CD14-positive monocyte (primary cell): ENCODE results near the gene ETV3L. TPM values are rescaled to one million over a fixed set of nuclear protein-coding genes. Genes with fewer than 3 reads are reported as not detected.

Experiments used
- DNase-seq, 3 donors: peaks; one replicate each; pipeline ENCODE4 v3.0.0-alpha.2; 2011 to 2022
- H2AFZ ChIP-seq: 2 replicates; pipeline ENCODE4 v1.6.0; 2012; ENCODE audit warnings: mild to moderate bottlenecking, low read depth, low read length, inconsistent platforms; ENCODE audit not compliant: insufficient read depth, poor library complexity, severe bottlenecking
- H3K27ac ChIP-seq, 2 donors: 1 replicate in 1 of 2; 2 replicates in 1 of 2; pipeline ENCODE4 v1.5.1; 2012 to 2013; ENCODE audit warnings: low read length in 2 of 2, control low read depth in 1 of 2, inconsistent platforms in 1 of 2, low read depth in 1 of 2, mild to moderate bottlenecking in 1 of 2
- H3K27me3 ChIP-seq, 2 donors: one replicate each; pipeline versions ENCODE4 v1.6.0 to v1.6.1; 2011 to 2013; ENCODE audit warnings: low read length in 2 of 2; ENCODE audit not compliant: control insufficient read depth in 2 of 2, insufficient read depth in 2 of 2
- H3K36me3 ChIP-seq, 2 donors: replicated peaks in 1 of 2; 1 replicate in 1 of 2; 2 replicates in 1 of 2; pipeline versions ENCODE4 v1.5.1 to v1.6.1; 2012 to 2013; ENCODE audit warnings: low read length in 2 of 2, control low read depth in 1 of 2, inconsistent platforms in 1 of 2, mild to moderate bottlenecking in 1 of 2; ENCODE audit not compliant: insufficient read depth in 2 of 2, control insufficient read depth in 1 of 2
- H3K4me1 ChIP-seq, 2 donors: 1 replicate in 1 of 2; 2 replicates in 1 of 2; pipeline versions ENCODE4 v1.5.1 to v1.6.1; 2012 to 2013; ENCODE audit warnings: low read length in 2 of 2, control low read depth in 1 of 2, inconsistent platforms in 1 of 2, mild to moderate bottlenecking in 1 of 2, moderate library complexity in 1 of 2; ENCODE audit not compliant: insufficient read depth in 2 of 2, control insufficient read depth in 1 of 2
- H3K4me2 ChIP-seq: replicated peaks from 2 replicates; pipeline ENCODE3; 2012; ENCODE audit warnings: low read length, moderate library complexity, mild to moderate bottlenecking; ENCODE audit not compliant: poor library complexity, severe bottlenecking; ENCODE audit errors: extremely low read depth
- H3K4me3 ChIP-seq, 3 experiments: fragments of 200-600 bp in 1 of 3; sonication (generic) in 1 of 3; replicated peaks in 1 of 3; 1 replicate in 2 of 3; 2 replicates in 1 of 3; pipeline ENCODE4 v1.5.1; 2011 to 2013; ENCODE audit warnings: low read length in 3 of 3, mild to moderate bottlenecking in 3 of 3, control low read depth in 2 of 3, low read depth in 2 of 3, inconsistent platforms in 1 of 3, moderate library complexity in 1 of 3
- H3K79me2 ChIP-seq: 2 replicates; pipeline ENCODE4 v1.6.0; 2012; ENCODE audit warnings: mild to moderate bottlenecking, control low read depth, inconsistent platforms, low read length, moderate library complexity; ENCODE audit not compliant: insufficient read depth
- H3K9ac ChIP-seq: 2 replicates; pipeline ENCODE4 v1.6.0; 2017; ENCODE audit warnings: low read length, mild to moderate bottlenecking; ENCODE audit not compliant: insufficient read depth, poor library complexity, severe bottlenecking
- H3K9me3 ChIP-seq, 2 donors: replicated peaks in 1 of 2; 1 replicate in 1 of 2; 2 replicates in 1 of 2; pipeline versions ENCODE4 v1.5.1 to v1.6.1; 2012 to 2013; ENCODE audit warnings: low read length in 2 of 2, control low read depth in 1 of 2; ENCODE audit not compliant: control insufficient read depth in 1 of 2, insufficient read depth in 1 of 2
- H4K20me1 ChIP-seq: 2 replicates; pipeline ENCODE4 v1.6.0; 2012; ENCODE audit warnings: mild to moderate bottlenecking, low read length, control low read depth, moderate library complexity; ENCODE audit not compliant: insufficient read depth
- H3K27ac Mint-ChIP-seq, 7 donors: one replicate each; pipeline ENCODE4 v1.8.0; 2020; ENCODE audit warnings: mild to moderate bottlenecking in 7 of 7, mixed read lengths in 7 of 7, moderate library complexity in 6 of 7, inconsistent platforms in 2 of 7
- H3K27me3 Mint-ChIP-seq, 3 donors: one replicate each; pipeline ENCODE4 v1.8.0; 2021 to 2022; ENCODE audit warnings: low read depth in 3 of 3, mild to moderate bottlenecking in 3 of 3, mixed read lengths in 3 of 3, moderate library complexity in 3 of 3, inconsistent platforms in 1 of 3
- H3K36me3 Mint-ChIP-seq, 2 donors: one replicate each; pipeline ENCODE4 v1.8.0; 2020; ENCODE audit warnings: mixed read lengths in 2 of 2, inconsistent platforms in 1 of 2, mild to moderate bottlenecking in 1 of 2
- H3K4me1 Mint-ChIP-seq: one replicate; pipeline ENCODE4 v1.8.0; 2020; ENCODE audit warnings: mild to moderate bottlenecking, mixed read lengths
- H3K4me3 Mint-ChIP-seq, 2 donors: one replicate each; pipeline ENCODE4 v1.8.0; 2020; ENCODE audit warnings: mild to moderate bottlenecking in 2 of 2, mixed read lengths in 2 of 2, moderate library complexity in 1 of 2
- H3K9me3 Mint-ChIP-seq, 7 donors: one replicate each; pipeline ENCODE4 v1.8.0; 2020 to 2022; ENCODE audit warnings: mixed read lengths in 7 of 7, mild to moderate bottlenecking in 6 of 7, moderate library complexity in 6 of 7, inconsistent platforms in 2 of 7
- CTCF ChIP-seq: fragments of 200-600 bp; IDR thresholded peaks from one replicate; pipeline ENCODE4 v1.8.0; 2022; ENCODE audit warnings: antibody characterized with exemption, mild to moderate bottlenecking
- WGBS: methylation state at CpG from one replicate; pipeline ENCODE4 v1.1.5; 2013; ENCODE audit warnings: missing lambda C conversion rate; ENCODE audit not compliant: insufficient coverage; 5-methylcytosine and 5-hydroxymethylcytosine counted together
- intact Hi-C, 2 donors: fragments of 100-400 bp; cut with micrococcal nuclease; formaldehyde crosslinking; loops; one replicate each; pipeline versions ENCODE4 v1.15.0 to v1.15.1; 2023
- polyA plus RNA-seq, 3 donors: library from polyadenylated mRNA; depleted of rRNA in 1 of 3; unstranded in 2 of 3; stranded (reverse) in 1 of 3; fragments of 300-500 nt in 2 of 3; fragments of >200 nt in 1 of 3; fragmentation: Illumina TruSeq in 2 of 3; gene quantifications; 1 replicate in 2 of 3; 2 replicates in 1 of 3; pipeline ENCODE4 v1.2.3, GENCODE V29; 2012 to 2021

ETV3L gene
- polyA plus RNA-seq, 3 donors: 0.26 to 0.41 TPM; not detected in 1

- H4K20me1 ChIP-seq: no peaks in the 10 kb centered on the region
- no peak overlapping the region for H2AFZ ChIP-seq
- no peaks in the 10 kb centered on the region for H3K36me3 ChIP-seq
- Mint-ChIP-seq H3K27me3 (peaks cover 12 to 33% (median 23%) of the 10 kb centered on the region in 3 donors), H3K4me3 (peak overlapping the region; percentile 34 to 37), H3K4me1 (peaks cover 57% of the 10 kb centered on the region), H3K36me3 (peaks cover 2 to 8% of the 10 kb centered on the region in 2 donors), H3K9me3 (peaks cover 0 to 2% (median 0%) of the 10 kb centered on the region in 7 donors), H3K27ac (peak overlapping the region in 2 of 7 donors; percentile 20 to 79)
- no peak overlapping the region for H3K9ac ChIP-seq
- H3K27ac ChIP-seq: no peak overlapping the region
- H3K4me3 ChIP-seq: no peak overlapping the region
- no peak for TF ChIP-seq CTCF
- DNase-seq: no peak
- intact Hi-C loops: no loop called here
- H3K4me2 ChIP-seq: no peak overlapping the region
- peaks cover 0 to 5% of the 10 kb centered on the region in 2 donors for H3K27me3 ChIP-seq
- WGBS: 92% methylated on average over 2 of the region's 6 CpGs
- H3K79me2 ChIP-seq: no peaks in the 10 kb centered on the region
- no peaks in the 10 kb centered on the region for H3K9me3 ChIP-seq
- peaks cover 44 to 62% of the 10 kb centered on the region in 2 donors for H3K4me1 ChIP-seq
Observed at GRCh38 chr1:157108448-157108847, 8.8 kb upstream of the ETV3L start.

GRCh38 chr1:157107702-157108101, 8.1 kb upstream of the ETV3L start:
- TF ChIP-seq CTCF: no peak

More at GRCh38 chr1:157107702-157108101, 8.1 kb upstream of the ETV3L start:
- Histone ChIP-seq H3K36me3 (no peaks in the 10 kb centered on the region), H3K4me1 (peaks cover 44 to 62% of the 10 kb centered on the region in 2 donors), H3K4me2 (no peak overlapping the region), H3K27me3 (peaks cover 0 to 5% of the 10 kb centered on the region in 2 donors), H3K9ac (no peak overlapping the region), H2AFZ (no peak overlapping the region), H4K20me1 (no peaks in the 10 kb centered on the region), H3K4me3 (no peak overlapping the region), H3K27ac (peak overlapping the region in 1 of 2 donors; percentile 100), H3K9me3 (no peaks in the 10 kb centered on the region), H3K79me2 (no peaks in the 10 kb centered on the region)
- peak overlapping the region in 1 of 2 donors; percentile 53 for H3K4me3 Mint-ChIP-seq
- H3K9me3 Mint-ChIP-seq: peaks cover 0 to 2% (median 0%) of the 10 kb centered on the region in 7 donors
- intact Hi-C loops: loop anchor here in 1 of 2 donors (2.0 kb wide), 1 partner anchor 15 kb away; no protein-coding TSS in a partner anchor
- DNase-seq: no peak
- WGBS: 73% methylated on average over 10 of the region's 19 CpGs
- H3K36me3 Mint-ChIP-seq: peaks cover 2 to 8% of the 10 kb centered on the region in 2 donors
- H3K4me1 Mint-ChIP-seq: peaks cover 57% of the 10 kb centered on the region
- H3K27me3 Mint-ChIP-seq: peaks cover 12 to 34% (median 23%) of the 10 kb centered on the region in 3 donors
- H3K27ac Mint-ChIP-seq: peak overlapping the region; percentile 72 to 99 (median 96)
